GDM1 (cell line): ENCODE measurements around the gene PUS3.
"Not testable (repeated sequence)": the region's sequence is repeated elsewhere in the genome, so short reads cannot be mapped to it uniquely, and the experiment has no call there.

Source experiments
- DNase-seq: peaks from one replicate; lab custom pipeline; 2025; lab: John Stamatoyannopoulos, UW

The PUS3 gene

DNA sequence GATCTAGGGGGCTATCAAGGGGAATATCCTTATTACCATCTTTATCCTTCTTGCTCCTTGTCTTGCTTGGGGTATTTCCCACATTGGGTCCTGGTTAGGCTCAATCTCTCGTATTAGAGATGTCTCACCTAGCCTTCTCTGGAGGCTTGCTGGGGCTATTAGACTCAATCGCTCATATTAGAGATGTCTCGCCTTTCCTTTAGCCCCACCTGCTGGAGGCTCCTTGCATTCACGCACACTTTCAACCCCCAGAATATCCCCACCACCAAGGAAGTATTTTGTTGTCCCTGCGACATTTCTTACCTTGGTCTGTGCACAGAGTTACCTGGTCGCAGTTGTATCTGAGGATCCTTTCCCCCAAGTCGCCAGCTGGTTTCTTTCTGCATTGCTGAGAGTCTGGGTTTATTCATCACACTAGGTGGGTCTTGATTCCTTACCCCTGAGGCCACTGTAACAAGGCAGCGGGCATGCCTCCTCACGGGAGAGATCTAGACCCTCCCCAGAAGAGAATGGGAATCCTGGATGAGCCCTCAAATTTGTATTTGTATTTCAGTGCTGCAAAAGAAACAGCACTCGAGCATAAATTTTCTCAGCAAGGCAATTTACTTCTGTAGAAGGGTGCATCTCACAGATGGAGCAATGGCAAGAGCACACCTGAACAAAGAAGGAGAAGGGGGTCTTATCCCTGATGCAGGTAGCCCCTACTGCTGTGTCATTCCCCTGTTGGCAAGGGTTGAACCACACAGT lies 31.4 kb downstream of the PUS3 start:
- DNase-seq: no peak

- no peak for DNase-seq
Observed at GRCh38 chr11:125869521-125869920, 33.5 kb downstream of the PUS3 start.

DNA sequence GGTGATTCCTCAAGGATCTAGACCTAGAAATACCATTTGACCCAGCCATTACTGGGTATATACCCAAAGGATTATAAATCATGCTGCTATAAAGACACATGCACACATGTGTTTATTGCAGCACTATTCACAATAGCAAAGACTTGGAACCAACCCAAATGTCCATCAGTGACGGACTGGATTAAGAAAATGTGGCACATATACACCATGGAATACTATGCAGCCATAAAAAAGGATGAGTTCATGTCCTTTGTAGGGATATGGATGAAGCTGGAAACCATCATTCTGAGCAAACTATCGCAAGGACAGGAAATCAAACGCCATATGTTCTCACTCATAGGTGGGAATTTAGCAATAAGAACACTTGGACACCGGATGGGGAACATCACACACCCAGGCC lies 37.7 kb downstream of the PUS3 start:
- DNase-seq: not testable (repeated sequence)

DNA sequence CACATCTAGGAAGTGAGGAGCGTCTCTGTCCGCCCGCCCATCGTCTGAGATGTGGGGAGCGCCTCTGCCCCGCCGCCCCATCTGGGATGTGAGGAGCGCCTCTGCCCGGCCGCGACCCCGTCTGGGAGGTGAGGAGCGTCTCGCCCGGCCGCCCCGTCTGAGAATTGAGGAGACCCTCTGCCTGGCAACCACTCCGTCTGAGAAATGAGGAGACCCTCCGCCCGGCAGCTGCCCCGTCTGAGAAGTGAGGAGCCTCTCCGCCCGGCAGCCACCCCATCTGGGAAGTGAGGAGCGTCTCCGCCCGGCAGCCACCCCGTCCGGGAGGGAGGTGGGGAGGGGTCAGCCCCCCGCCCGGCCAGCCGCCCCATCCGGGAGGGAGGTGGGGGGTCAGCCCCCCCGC lies 40.2 kb downstream of the PUS3 start:
- not testable (repeated sequence) for DNase-seq

GRCh38 chr11:125857670-125858069 lies 45.3 kb downstream of the PUS3 start:
- DNase-seq: not testable (repeated sequence)

GRCh38 chr11:125846188-125846587 lies 56.8 kb downstream of the PUS3 start:
- DNase-seq: no peak
